Airway epithelial cell (primary cell): ENCODE results near the gene SLC18A3. TPM values are rescaled to one million over a fixed set of nuclear protein-coding genes. Genes with fewer than 3 reads are reported as not detected.

Experiments used
- total RNA-seq: library from RNA; depleted of rRNA; stranded (reverse); fragments of >200 nt; gene quantifications from 2 replicates; pipeline ENCODE4 v1.2.3, GENCODE V29; 2015

SLC18A3 gene
- not detected in 2 replicates for total RNA-seq

GRCh38 chr10:49610114-49610457 lies at the start of gene SLC18A3:
Gene SLC18A3, plus strand, starts transcription at chr10:49610310. Its CDS starts 431 bp downstream, at chr10:49610741.

GRCh38 chr10:49613882-49614241 lies 3.8 kb downstream of the SLC18A3 start, which contains the start of gene CHAT:
Gene CHAT, plus strand, starts transcription at chr10:49614037. Its CDS starts 153 bp downstream, at chr10:49614190.

Other genes starting within 250 kb of the SLC18A3 start
- not detected in 2 replicates for gene DRGX, start 214.2 kb upstream of the SLC18A3 start, total RNA-seq
- 12.3 and 14.8 TPM in 2 replicates for gene ERCC6, start 71.2 kb upstream of the SLC18A3 start, total RNA-seq
- gene CHAT, start 3.7 kb downstream of the SLC18A3 start, total RNA-seq: not detected in 2 replicates
- gene C10orf53, start 69.3 kb downstream of the SLC18A3 start, total RNA-seq: not detected in 2 replicates
- 0.14 and 0.28 TPM in 2 replicates for gene OGDHL, start 152.0 kb downstream of the SLC18A3 start, total RNA-seq